GM12874 (cell line): ENCODE results near the gene ALOX15B.

Experiments
- TF ChIP-seq, protein P1 (sequence below): IDR thresholded peaks from 2 replicates; pipeline ENCODE4 v1.5.1; 2011; ENCODE audit warnings: low read depth, mild to moderate bottlenecking, control low read depth, low read length, moderate library complexity; ENCODE audit not compliant: insufficient read depth

The ALOX15B gene

GRCh38 chr17:8046929-8047768 is 8.3 kb downstream of the ALOX15B start:
- TF ChIP-seq, protein P1, sequence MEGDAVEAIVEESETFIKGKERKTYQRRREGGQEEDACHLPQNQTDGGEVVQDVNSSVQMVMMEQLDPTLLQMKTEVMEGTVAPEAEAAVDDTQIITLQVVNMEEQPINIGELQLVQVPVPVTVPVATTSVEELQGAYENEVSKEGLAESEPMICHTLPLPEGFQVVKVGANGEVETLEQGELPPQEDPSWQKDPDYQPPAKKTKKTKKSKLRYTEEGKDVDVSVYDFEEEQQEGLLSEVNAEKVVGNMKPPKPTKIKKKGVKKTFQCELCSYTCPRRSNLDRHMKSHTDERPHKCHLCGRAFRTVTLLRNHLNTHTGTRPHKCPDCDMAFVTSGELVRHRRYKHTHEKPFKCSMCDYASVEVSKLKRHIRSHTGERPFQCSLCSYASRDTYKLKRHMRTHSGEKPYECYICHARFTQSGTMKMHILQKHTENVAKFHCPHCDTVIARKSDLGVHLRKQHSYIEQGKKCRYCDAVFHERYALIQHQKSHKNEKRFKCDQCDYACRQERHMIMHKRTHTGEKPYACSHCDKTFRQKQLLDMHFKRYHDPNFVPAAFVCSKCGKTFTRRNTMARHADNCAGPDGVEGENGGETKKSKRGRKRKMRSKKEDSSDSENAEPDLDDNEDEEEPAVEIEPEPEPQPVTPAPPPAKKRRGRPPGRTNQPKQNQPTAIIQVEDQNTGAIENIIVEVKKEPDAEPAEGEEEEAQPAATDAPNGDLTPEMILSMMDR: no peak

DNA sequence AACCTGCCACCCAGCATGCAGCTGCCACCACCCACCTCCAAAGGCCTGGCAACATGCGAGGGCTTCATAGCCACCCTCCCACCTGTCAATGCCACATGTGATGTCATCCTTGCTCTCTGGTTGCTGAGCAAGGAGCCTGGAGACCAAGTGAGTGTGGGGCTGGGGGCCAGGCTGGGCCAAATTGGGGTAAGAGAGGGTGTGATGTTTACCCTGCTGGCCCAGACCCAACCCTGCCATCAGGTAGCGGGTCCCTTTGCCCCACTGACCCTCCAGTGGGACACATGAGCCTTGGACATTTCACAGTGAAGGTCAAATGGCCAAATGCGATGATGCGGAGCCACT is 8.9 kb downstream of the ALOX15B start:
- TF ChIP-seq, protein P1: no peak

GRCh38 chr17:8048236-8048635 is 9.4 kb downstream of the ALOX15B start:
- TF ChIP-seq, protein P1: no peak

DNA sequence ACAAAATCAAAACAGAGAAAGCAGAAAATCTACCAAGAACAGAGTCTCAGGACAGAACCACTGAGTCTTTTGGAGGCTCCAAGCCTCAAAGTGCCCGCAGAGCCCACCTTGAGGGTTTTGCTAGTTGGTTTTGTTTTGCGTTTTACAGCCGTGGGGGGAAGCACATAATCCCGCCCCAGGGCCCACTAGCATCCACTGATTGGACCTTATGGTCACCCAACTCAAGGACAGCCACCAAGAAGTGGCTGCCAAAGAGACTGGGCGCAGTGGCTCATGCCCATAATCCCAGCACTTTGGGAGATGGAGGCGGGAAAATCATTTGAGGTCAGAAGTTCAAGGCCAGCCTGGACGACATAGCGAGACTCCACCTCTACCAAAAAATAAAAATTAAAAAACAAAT is 9.9 kb downstream of the ALOX15B start:
- TF ChIP-seq, protein P1: no peak

- TF ChIP-seq, protein P1: no peak
These were observed 13.0 kb downstream of the ALOX15B start for GRCh38 chr17:8051831-8052230.

GRCh38 chr17:8052256-8053252 is 13.7 kb downstream of the ALOX15B start:
- TF ChIP-seq, protein P1: no peak

DNA sequence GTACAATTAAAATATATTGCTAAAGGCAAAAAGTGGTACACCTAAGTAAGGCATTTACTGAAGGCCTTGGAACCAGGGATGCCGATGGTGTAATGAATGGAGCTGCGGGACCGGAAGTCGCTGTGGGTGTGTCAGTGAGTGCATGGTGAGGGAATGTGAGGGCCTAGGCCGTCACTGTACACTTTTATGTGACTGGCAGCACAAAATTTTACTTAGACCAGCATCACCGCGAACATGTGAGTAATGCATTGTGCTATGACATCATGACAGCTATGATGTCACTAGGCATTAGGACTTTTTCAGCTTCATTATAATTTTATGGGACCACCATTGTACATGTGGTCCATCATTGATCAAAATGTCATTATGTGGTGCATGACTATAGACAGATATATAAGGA is 14.7 kb downstream of the ALOX15B start:
- TF ChIP-seq, protein P1: no peak
